MM.1S (cell line): ENCODE data around the gene SRSF11.

Experiments
- DNase-seq: peaks from one replicate; pipeline ENCODE4 v3.0.0-alpha.2; 2015
- H2AFZ ChIP-seq: fragments of 300-600 bp; sonication (generic); 2 replicates; pipeline ENCODE4 v1.6.0; 2016; ENCODE audit warnings: antibody characterized with exemption, low read length
- H3F3A ChIP-seq: fragments of 300-600 bp; sonication (generic); 2 replicates; pipeline ENCODE4 v1.6.1; 2016; ENCODE audit warnings: mild to moderate bottlenecking, antibody characterized with exemption, low read length, moderate library complexity, mixed read lengths; ENCODE audit not compliant: insufficient read depth
- H3K27ac ChIP-seq: fragments of 300-600 bp; sonication (generic); 2 replicates; pipeline ENCODE4 v1.5.1; 2016; ENCODE audit warnings: mild to moderate bottlenecking, low read length
- H3K27me3 ChIP-seq: fragments of 300-600 bp; sonication (generic); replicated peaks from 2 replicates; pipeline ENCODE4 v1.6.0; 2016; ENCODE audit warnings: low read length; ENCODE audit not compliant: insufficient read depth
- H3K36me3 ChIP-seq: fragments of 300-600 bp; sonication (generic); replicated peaks from 2 replicates; pipeline ENCODE4 v1.6.1; 2016; ENCODE audit warnings: mild to moderate bottlenecking, low read length, mixed read lengths; ENCODE audit not compliant: insufficient read depth
- H3K4me1 ChIP-seq: fragments of 300-600 bp; sonication (generic); 2 replicates; pipeline ENCODE4 v1.6.1; 2016; ENCODE audit warnings: low read length, mixed read lengths
- H3K4me2 ChIP-seq: fragments of 300-600 bp; sonication (generic); 2 replicates; pipeline ENCODE4 v1.6.0; 2016; ENCODE audit warnings: low read depth, low read length
- H3K4me3 ChIP-seq: fragments of 300-600 bp; sonication (generic); 2 replicates; pipeline ENCODE4 v1.5.1; 2016; ENCODE audit warnings: low read length, mixed read lengths
- H3K79me2 ChIP-seq: fragments of 300-600 bp; sonication (generic); 2 replicates; pipeline ENCODE4 v1.6.1; 2016; ENCODE audit warnings: mixed run types, low read length, mixed read lengths
- H3K9ac ChIP-seq: fragments of 300-600 bp; sonication (generic); 2 replicates; pipeline ENCODE4 v1.6.1; 2016; ENCODE audit warnings: low read length, mixed read lengths
- H3K9me2 ChIP-seq: fragments of 300-600 bp; sonication (generic); replicated peaks from 2 replicates; pipeline ENCODE4 v1.6.1; 2016; ENCODE audit warnings: mild to moderate bottlenecking, low read length, mixed read lengths; ENCODE audit not compliant: insufficient read depth
- H3K9me3 ChIP-seq: fragments of 300-600 bp; sonication (generic); replicated peaks from 2 replicates; pipeline ENCODE4 v1.6.1; 2016; ENCODE audit warnings: mild to moderate bottlenecking, low read length, mixed read lengths; ENCODE audit not compliant: insufficient read depth
- H4K20me1 ChIP-seq: fragments of 300-600 bp; sonication (generic); 2 replicates; pipeline ENCODE4 v1.6.1; 2016; ENCODE audit warnings: mild to moderate bottlenecking, low read length, moderate library complexity, mixed read lengths; ENCODE audit not compliant: insufficient read depth
- CTCF ChIP-seq: fragments of 300-600 bp; sonication (generic); IDR thresholded peaks from 2 replicates; pipeline ENCODE4 v1.5.1; 2016; ENCODE audit warnings: antibody characterized with exemption, low read length, mixed read lengths
- EZH2 ChIP-seq: fragments of 300-600 bp; sonication (generic); optimal IDR thresholded peaks from 2 replicates; pipeline ENCODE3; 2017; ENCODE audit warnings: low read depth, mild to moderate bottlenecking, antibody characterized with exemption, low read length, mixed read lengths
- EZH2phosphoT487 ChIP-seq: fragments of 300-600 bp; sonication (generic); IDR thresholded peaks from 2 replicates; pipeline ENCODE4 v1.6.1; 2018; ENCODE audit warnings: antibody characterized with exemption, low read length

SRSF11 gene

DNA sequence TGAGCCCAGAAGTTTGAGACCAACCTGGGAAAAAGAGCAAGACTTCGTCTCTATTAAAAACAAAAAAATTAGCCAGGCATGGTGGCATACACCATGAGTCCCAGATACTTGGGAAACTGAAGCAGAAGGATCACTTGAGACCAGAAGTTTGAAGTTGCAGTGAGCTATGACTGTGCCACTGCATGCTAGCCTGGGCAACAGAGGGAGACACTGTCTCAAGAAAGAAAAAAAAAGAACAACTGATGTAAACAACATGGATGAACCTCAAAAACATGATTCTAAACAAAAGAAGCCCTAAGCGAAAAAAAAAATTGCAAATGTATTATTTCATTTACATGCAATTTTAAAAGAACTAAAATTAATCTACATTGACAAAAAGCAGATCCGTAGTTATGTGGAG is 24.8 kb upstream of the SRSF11 start:
- no peak for TF ChIP-seq EZH2phosphoT487
- no peak for TF ChIP-seq EZH2
- Histone ChIP-seq H3K4me1 (no peaks in the 10 kb centered on the region), H3K4me3 (no peak overlapping the region), H3K4me2 (no peak overlapping the region), H3K9me2 (no peaks in the 10 kb centered on the region), H3K9me3 (no peaks in the 10 kb centered on the region), H3K36me3 (no peaks in the 10 kb centered on the region), H3K27ac (no peak overlapping the region), H3F3A (no peaks in the 10 kb centered on the region), H3K9ac (no peak overlapping the region), H3K79me2 (peaks cover 89% of the 10 kb centered on the region), H3K27me3 (no peaks in the 10 kb centered on the region), H4K20me1 (no peaks in the 10 kb centered on the region), H2AFZ (no peak overlapping the region)
- DNase-seq, result no peak

DNA sequence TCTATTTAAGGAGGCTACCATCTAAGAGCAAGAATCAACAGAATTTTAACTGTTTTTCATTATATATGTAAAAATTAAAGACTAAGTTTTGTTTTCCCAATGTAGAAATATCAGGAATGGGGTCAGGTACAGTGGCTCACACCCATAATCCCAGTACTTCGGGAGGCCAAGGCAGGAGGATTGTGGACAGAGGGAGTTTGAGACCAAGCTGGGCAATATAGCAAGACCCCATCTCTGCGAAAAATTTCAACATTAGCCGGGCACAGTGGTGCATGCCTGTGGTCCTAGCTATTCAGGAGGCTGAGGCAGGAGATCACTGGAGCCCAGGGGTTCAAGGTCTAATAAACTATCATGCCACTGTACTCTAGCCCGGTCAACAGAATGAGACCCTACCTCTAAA is 21.1 kb upstream of the SRSF11 start:
- TF ChIP-seq EZH2phosphoT487, result no peak
- TF ChIP-seq EZH2, result no peak
- no peak for TF ChIP-seq CTCF
- Histone ChIP-seq H3K9me2 (no peaks in the 10 kb centered on the region), H3K4me1 (peaks cover 6% of the 10 kb centered on the region), H3K4me2 (no peak overlapping the region), H3K27me3 (no peaks in the 10 kb centered on the region), H3K79me2 (peaks cover 93% of the 10 kb centered on the region), H3F3A (no peaks in the 10 kb centered on the region; the same call in 1 of the 2 replicates), H3K9me3 (no peaks in the 10 kb centered on the region), H2AFZ (no peak overlapping the region), H4K20me1 (no peaks in the 10 kb centered on the region), H3K36me3 (no peaks in the 10 kb centered on the region), H3K4me3 (no peak overlapping the region), H3K9ac (no peak overlapping the region), H3K27ac (no peak overlapping the region)
- DNase-seq, result no peak

GRCh38 chr1:70202173-70202758 is 18.9 kb upstream of the SRSF11 start:
- peaks cover 11% of the 10 kb centered on the region for H3K4me1 ChIP-seq
- no peak for DNase-seq
- no peaks in the 10 kb centered on the region for H4K20me1 ChIP-seq
- peaks cover 6% of the 10 kb centered on the region for H3F3A ChIP-seq
- H3K27me3 ChIP-seq, result no peaks in the 10 kb centered on the region
- H3K4me2 ChIP-seq, result no peak overlapping the region
- no peak for TF ChIP-seq CTCF
- no peak for TF ChIP-seq EZH2
- TF ChIP-seq EZH2phosphoT487, result no peak
- H3K27ac ChIP-seq, result no peak overlapping the region
- H2AFZ ChIP-seq, result no peak overlapping the region
- no peaks in the 10 kb centered on the region for H3K9me3 ChIP-seq
- peaks cover 96% of the 10 kb centered on the region for H3K79me2 ChIP-seq
- no peak overlapping the region for H3K4me3 ChIP-seq
- no peak overlapping the region for H3K9ac ChIP-seq
- no peaks in the 10 kb centered on the region for H3K36me3 ChIP-seq
- no peaks in the 10 kb centered on the region for H3K9me2 ChIP-seq

GRCh38 chr1:70204139-70204538 is 17.0 kb upstream of the SRSF11 start:
- Histone ChIP-seq H3F3A (peaks cover 6% of the 10 kb centered on the region), H3K27ac (no peak overlapping the region), H2AFZ (no peak overlapping the region), H3K4me3 (peak overlapping the region; percentile 93), H3K4me1 (peaks cover 15% of the 10 kb centered on the region), H3K9me3 (no peaks in the 10 kb centered on the region), H3K9ac (peak overlapping the region; percentile 89; the same call in 1 of the 2 replicates), H3K36me3 (no peaks in the 10 kb centered on the region), H3K27me3 (no peaks in the 10 kb centered on the region), H3K9me2 (no peaks in the 10 kb centered on the region), H4K20me1 (no peaks in the 10 kb centered on the region), H3K4me2 (peak overlapping the region; percentile 87), H3K79me2 (peaks cover 96% of the 10 kb centered on the region)
- TF ChIP-seq EZH2phosphoT487 (no peak), CTCF (no peak), EZH2 (no peak)
- no peak for DNase-seq
